GM18868 (cell line): ENCODE measurements around the gene NFATC1.

Experiments used
- ATAC-seq: cut with Tn5 transposase; IDR thresholded peaks from one replicate; pipeline ENCODE4 v1.9.1; 2021; ENCODE audit warnings: mild to moderate bottlenecking, moderate library complexity; ENCODE audit not compliant: unreplicated experiment

NFATC1 gene

DNA sequence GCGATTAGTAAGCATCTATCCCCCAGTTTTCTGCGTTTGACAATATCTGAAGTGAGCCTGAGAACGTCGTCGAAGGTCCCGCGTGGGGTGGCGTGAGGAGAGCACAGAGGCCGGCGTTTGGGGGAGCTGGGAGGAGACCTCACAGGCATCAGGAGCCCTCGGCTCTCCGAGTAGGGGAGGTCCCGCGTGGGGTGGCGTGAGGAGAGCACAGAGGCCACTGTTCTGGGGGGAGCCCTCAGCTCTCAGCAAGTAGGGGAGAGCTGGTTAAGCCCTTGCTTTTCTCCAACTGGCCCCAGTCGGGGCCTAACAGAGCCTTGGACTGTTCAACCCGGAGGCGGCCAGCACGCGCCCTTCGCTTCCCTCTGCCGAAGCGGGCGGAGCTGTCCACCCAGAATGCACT is 134.3 kb downstream of the NFATC1 start:
- no peak for ATAC-seq

DNA sequence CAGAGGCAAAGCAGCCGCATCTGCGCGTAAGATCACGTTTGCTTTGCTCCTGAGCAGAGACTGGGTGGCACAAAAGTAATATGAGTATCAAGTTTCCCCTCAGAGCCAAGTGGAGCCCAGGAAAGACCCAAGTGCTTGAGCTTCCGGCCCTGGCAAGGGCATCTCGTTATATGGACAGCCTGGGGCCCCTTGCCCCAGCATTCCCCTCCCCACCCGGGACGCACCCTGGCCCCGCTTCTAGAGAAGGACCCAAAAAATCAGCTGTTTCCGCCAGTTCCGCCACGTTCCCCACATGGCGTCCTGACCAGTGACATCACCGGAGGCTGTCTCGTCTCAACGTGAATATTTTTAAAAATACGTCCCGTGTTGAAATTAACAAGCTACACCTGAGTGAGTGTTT is 135.1 kb downstream of the NFATC1 start:
- ATAC-seq = no peak

DNA sequence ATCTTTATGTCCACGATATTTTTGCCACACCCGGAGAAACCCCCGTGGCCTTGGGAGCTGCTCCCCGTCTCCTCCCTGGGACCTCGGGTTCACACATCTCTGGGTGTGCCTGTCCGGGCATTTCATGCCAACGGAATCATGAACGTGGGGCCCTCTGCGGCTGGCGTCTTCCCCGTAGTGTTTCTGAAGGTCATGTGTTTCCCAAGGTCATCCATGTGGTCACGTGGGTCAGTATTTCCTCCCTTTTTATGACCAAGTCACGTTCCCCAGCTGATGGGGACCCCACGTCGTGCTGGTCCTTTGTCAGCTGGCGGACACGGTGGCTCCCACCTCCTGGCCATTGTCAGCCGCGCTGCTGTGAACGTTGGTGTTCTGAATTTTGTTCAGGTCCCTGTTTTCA is 135.7 kb downstream of the NFATC1 start:
- ATAC-seq = no peak

DNA sequence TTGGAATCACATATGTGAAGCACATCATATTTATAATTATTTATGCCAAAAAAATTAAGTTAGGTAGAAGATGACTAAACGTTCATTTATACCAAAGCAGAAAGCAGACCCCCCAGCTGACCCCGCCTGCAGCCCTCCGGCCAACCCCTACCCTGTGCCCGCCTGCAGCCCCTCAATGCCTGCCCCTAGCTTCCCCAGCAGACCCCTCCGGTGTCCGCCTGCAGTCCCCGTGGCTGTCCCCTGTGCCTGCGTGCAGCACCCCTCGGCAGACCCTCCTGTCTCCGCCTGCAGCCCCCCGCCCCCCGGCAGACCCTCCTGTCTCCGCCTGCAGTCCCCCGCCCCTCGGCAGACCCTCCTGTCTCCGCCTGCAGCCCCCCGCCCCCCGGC is 136.2 kb downstream of the NFATC1 start:
- ATAC-seq = no peak

DNA sequence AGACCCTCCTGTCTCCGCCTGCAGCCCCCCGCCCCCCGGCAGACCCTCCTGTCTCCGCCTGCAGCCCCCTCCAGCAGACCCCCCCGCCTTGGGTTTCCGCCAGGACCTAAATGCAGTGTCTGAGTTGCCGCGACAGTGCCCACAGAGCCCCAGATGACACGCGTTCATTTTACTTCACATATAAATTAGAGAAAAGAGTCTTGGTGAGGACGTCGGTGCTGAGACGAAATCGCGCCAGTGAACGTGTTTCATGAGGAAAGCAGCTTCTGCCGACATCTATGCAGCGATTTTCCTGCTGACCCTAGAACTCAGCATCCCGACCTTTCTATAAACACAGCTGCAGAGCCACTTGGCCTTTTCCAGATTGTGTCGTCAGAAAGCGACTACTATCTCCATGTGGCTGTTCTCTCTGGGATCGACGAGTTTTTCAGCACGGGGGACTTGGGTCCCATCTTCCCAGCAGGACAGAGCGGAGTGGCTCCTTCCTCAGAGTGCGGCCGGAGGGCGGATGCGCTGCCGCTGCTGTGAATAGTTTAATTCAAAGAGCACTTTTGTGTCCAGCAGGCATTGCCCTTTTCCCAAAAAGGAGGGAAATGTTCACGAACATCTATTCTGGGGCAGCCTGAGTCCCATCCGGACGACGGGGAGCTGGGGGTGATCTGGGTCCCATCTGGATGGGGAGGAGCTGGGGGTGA is 136.7 kb downstream of the NFATC1 start:
- no peak for ATAC-seq

DNA sequence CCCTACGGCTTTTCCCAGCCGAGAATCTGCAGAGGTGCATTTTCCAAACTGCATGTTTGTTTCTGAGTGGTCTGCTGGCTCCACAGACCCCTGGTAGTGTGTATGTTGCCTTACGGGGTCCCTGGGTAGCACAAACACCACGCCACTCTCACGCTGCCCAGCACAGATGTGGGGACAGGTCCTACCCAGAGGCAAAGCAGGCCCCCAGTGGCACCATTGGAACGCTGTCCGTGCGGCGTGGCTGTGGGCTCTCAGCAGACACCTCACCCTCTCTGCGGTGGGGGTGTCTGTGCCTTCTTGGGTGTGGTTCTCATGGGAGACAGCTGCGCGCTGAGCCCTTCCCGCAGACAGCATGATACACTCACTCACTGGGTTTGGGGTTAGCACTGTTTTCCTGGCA is 137.4 kb downstream of the NFATC1 start:
- no peak for ATAC-seq

DNA sequence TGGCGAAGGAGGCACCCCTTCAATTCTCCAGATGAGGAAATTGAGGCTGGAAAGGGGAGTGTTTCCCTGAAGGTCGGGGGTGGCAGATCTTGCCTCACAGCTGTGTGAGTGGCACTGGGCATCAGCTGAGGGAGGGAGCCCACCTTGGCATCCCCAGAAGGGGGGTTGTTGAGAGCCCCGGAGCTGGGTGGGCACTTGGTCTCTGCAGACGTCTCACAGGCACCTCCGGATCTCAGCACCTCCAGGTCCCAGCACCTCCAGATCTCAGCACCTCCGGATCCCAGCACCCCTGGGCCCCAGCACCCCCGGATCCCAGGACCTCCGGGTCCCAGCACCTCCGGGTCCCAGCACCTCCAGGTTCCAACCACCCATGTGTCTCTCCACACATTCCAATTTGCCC is 137.9 kb downstream of the NFATC1 start:
- no peak for ATAC-seq

DNA sequence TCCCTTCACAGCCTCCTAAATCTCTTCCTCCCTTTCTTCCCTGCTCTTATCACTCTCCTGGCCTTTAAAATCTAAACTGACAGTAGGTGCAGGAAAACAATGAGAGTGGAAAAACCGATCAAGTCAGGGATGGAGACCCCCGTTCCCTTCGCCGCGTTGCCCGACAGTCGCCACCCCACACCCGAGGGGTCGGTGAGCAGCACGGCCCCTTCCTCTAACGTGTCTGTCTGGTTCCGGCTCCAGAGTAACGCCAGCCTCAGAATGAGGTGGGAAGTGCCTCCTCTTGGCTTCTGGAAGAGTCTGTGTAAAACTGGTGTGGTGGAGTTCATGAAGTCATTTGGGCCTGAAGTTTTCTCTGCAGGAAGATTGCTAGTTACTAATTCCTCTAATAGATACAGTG is 138.6 kb downstream of the NFATC1 start:
- no peak for ATAC-seq

DNA sequence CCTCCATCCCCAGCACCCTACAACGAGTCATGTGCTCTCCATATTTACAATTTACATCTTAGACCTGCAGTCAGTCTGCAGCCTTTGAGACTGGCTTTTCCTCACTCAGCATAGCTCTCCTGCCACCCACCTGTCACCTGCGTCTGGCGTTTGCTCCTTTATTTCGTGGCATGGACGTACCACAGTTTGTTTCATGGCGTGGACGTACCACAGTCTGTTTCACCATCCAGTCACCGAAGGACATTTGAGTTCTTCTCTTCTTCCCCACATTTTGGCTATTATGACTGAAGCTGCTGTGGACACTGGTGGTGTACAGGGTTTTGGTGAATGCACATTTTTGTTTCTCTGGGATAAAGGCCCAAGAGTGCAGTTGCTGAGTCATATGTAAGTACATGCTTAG is 142.0 kb downstream of the NFATC1 start:
- ATAC-seq = no peak

DNA sequence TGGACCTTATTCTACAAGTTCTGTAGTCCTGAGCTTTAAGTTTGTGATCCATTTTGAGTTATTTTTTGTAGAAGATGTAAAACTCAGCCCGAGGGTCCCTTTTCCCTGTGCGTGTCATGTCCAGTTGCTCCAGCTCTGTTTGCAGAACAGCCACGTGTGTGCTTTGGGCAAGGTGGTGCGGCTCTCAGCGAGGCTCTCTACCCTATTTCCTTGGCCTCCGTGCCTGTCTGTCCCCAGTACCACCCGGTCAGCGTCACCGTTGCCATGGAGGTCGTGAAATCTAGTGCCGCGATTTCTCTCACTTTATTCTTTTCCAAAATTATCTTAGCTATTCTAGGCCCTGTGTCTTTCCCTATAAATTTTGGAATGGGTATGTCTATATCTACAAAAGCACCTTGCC is 142.9 kb downstream of the NFATC1 start:
- no peak for ATAC-seq

DNA sequence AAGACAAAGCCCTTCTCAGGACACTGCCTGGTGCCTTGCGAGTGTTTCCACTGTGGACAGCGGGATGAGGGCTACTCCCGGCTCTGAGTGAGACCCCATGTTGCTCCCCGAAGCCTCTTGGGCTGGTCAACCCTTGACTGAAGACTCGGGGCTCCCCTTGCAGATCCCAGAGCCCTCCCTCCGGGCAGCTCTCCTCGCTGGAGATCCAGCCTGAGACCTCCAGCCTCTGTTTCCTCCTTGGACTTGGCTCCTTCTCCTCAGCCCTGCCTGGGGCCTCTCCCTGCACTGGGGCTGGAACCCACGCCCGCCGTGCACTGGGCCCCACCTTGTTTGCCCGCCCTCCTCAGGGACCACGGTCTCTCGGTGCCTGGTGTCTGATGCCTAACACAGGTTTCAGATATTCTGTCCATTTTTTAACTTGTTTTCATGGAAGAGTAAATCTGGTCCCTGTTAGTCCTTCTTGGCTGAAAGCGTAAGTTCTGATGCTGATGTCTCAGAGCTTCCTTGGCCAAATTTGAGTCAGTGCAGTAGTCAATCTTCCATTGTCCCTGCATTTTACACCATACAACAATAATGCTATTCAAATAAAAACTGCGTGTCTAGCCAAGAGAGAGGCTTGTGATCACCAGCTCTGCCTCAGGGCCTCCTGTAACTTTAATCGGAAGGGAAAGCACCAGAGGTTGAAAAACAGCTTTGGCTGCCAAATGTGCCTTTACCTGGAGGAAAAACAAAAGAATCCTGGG is 144.6 kb downstream of the NFATC1 start:
- no peak for ATAC-seq

DNA sequence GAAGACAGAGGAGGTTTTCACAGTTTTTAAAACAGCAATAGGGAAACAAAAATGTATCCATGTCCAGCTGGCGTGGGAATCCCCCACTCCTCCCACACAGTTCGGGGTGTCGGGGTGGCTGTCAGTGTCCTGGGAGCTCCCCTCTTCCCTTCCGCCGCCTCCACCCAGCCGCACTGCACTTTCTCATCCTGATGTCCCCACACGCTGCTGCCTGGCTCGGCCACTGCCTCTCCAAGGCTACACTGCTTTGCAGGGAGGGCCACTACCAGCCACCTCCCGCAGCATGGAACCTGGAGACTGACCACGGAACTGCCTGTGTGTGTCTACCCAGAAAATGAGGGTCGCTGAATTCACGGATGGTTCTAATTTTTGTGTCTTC is 145.2 kb downstream of the NFATC1 start:
- no peak for ATAC-seq

DNA sequence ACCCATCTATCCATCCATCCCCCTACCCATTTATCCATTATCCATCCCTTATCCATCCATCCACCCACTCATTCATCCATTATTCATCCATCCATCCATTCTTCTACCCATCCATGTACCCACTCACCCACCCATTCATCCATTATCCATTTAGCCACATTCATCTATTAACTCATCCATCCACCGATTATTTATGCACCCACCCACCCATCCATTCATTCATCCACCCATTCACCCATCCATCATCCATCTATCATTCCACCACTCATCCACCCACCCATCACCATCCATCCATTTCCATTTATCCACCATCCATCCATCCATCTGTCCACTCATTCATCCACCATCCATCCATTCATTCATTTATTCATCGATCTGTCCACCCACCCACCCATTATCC is 146.5 kb downstream of the NFATC1 start:
- ATAC-seq = no peak

DNA sequence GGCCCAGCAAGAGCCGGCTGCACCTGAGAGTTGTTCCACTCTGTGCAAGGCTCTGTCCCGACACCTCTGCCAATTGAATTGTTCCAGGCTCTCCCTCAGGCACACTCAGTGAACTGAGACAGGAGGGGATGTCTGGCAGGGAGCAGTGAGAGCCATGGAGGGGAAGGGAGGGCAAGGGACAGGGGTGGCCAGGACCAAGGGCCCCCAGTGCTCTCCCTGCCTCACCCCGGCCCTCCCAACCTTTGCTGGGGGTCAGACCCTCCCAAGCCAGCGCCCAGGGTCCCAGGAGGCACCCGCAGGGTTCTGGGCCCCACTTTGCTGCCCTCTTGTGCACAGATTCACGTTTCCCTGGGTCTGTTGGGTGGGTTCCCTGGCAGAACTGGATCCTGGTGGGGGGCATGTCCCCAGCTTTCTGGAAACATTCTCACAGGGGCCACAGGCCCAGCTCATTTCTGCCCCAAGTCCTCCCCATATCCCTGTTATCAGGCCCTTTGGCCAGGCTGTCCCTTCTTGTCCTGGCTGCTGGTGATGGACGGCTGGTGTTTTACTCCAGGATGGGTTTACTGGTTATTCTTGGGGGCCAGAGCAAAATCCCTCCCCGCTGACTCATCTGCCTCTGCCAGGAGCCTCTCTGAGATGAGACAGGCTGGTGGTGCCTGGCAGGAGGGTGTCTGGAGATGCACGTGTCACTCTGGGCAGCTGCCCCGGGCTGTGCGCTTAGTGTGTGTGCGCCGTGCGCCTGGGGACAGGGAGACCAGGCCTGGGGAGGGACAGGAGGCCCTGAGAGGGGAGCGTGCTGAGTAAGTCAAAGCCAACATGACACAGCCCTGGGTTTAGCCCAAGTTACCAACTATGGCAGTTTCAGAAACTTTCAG is 147.4 kb downstream of the NFATC1 start:
- no peak for ATAC-seq

DNA sequence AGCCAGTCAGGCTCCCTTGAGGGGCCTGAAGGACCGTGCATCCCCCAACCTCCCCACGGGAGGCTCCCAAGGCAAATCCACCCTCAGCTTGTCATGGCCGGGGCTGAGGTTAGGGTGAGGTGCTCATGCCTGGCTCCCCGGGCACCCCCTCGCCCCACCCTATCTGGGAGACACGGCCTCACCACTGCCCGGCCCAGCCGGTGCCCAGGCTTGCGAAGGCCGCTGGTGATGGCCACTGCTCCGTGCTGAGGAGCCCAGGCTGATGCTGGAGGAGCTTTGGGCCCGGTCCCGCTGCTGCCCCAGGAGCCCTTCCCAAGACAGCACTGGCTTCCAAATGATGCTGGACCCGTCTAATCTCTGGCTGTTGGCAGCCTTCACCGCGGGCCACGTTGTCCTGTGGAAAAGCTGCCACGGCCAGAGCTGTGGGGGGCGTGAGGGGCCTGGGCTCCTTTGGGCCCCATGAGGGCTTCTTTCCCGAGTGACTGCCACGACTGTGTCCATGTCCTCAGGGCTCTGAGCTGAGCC is 148.2 kb downstream of the NFATC1 start:
- no peak for ATAC-seq

DNA sequence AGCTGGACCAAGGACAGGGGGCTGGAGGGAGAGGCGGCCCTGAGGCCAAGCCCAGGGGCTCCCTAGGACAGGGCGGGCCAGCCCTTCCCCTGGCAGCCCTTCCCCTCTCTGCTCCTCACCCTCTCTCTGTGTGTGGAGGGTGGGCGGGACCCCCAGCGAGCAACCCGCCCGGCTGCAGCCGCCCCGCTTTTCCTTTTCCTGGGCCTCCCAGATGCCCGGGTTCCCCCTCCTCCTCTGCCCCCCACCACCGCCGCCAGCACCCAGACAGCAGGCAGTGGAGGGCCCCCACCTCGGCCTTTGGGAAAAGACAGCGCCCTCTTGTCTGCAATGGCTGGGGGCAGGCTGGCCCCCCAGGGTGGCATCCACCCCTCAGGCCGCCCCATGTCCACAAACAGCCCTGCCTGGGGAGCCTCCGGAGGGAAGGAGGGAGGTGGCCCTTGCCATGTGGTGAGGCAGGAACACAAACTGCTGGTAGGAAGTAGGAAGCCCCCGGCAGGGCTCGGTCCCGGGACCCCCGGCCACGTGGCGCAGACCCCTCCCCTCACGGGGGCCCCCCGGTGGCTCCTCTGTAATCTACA is 148.7 kb downstream of the NFATC1 start:
- ATAC-seq = no peak

DNA sequence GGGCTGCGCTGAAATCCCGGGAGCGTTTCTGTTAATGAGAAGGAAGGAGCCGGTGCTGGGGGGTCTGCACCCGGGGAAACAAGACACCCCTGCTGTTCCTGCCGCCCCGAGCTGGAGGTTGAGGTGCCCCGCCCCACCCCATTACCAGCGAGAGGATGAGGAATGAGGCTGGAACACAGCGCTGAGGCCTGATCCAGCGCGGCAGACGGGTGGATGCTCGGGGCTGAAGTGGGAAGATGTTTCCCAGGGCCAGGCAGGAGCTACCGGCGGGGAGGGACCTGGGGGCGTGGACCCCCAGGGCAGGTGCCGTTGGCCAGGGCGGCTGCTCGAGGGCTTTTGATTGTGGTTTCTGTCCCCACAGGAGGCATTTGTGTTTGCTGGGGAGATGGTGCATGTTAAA is 149.5 kb downstream of the NFATC1 start:
- ATAC-seq = no peak

DNA sequence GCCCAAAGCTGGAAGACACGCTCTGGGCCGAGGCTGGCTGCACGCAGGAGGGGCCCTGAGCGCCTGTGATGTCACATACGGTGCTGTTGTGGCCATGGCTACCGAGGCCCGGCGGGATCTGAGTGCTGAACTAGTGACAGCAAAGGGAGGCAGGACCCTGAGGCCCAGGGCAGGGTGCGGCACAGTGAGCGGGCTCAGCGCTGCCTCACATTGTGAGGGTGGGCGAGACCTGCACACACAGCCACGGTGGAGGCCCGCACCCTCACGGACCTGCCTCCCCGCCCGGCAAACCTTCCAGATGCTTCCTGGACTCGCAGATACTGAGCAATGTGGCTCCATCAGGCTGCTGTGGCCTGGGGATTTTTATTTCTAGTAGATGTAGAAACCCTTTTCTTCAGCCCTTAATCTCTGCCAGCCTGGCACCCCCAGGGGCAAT is 150.0 kb downstream of the NFATC1 start:
- no peak for ATAC-seq

DNA sequence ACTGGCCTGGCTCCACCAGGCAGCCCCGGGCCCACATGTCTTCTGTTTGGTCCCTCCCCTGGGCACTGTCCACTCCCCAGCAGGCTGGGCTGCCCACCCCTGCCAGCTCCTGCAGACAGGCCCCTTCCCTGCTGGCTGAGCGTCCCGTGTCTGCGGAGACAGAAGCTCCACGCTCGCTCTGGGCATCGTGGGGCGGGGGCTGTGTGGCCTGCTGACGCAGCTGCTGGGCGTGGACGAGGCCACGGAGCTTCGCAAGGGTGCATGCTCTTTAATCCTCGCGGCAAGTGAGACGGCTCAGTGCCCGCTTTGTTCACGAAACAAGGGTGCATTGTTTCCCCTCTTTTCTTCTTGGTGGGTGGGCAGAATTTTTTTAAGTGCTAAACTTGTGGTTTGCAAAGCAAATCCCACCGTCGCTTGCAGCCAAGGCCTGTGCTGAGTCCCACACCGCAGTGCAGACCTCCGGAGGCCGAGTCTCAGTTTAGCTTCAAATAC is 151.1 kb downstream of the NFATC1 start:
- ATAC-seq = no peak

DNA sequence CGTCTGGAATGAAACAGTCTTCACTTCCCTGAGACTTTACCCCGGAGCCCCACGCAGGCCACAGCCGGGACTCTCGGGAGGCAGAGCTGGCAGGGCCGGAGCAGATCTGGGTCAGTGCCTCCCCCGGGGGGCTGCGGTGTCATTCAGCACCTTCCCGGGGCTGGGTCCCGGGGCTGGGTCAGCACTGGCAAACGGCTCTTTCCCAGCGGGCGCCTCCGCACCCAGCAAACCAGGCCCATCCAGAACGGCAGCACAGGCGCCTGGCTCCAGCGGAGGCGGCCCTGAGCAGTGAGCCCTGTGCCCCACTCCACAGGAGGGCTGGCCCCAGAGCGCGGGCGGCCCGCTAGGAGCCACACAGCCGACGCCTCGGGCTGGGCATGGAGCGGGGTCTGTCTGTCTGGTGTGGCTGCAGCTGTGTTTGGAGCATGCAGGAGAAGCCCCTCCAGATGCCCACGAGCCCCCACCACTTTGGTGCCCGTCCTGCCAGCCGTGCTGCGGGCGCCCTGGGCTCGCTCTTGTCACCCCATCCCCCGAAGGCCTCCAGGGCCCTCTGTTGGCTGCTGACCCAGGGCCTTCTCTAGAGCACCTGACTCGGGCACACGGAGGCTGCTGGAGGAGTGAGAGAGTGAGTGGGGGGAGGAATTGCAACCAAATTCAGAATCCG is 151.8 kb downstream of the NFATC1 start:
- ATAC-seq = no peak

DNA sequence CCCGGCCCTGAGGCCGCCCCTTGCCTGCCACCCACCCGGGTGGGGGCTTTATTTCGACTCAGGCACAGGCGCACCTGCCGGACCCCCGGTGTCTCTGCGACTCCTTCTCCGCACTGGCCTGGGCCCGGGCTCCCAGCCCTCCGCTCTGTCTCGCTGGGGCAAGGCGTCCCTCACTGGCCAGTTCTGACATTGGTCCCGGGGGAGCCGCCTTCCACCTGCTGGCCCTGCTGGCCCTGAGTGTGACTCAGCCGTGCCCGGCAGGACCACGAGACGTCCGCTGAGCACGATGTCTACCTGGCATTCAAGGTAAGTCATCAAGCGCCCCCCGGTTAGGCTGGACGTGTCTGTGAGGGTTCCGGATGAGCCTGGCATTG is 152.3 kb downstream of the NFATC1 start:
- ATAC-seq = no peak
